ENCODE measurements around the gene SEC14L5. TPM values are rescaled to one million over a fixed set of nuclear protein-coding genes. Genes with fewer than 3 reads are reported as not detected.

The SEC14L5 gene
- total RNA-seq, 2 donors from 2014 or later: 0.26 TPM; not detected in 1

DNA sequence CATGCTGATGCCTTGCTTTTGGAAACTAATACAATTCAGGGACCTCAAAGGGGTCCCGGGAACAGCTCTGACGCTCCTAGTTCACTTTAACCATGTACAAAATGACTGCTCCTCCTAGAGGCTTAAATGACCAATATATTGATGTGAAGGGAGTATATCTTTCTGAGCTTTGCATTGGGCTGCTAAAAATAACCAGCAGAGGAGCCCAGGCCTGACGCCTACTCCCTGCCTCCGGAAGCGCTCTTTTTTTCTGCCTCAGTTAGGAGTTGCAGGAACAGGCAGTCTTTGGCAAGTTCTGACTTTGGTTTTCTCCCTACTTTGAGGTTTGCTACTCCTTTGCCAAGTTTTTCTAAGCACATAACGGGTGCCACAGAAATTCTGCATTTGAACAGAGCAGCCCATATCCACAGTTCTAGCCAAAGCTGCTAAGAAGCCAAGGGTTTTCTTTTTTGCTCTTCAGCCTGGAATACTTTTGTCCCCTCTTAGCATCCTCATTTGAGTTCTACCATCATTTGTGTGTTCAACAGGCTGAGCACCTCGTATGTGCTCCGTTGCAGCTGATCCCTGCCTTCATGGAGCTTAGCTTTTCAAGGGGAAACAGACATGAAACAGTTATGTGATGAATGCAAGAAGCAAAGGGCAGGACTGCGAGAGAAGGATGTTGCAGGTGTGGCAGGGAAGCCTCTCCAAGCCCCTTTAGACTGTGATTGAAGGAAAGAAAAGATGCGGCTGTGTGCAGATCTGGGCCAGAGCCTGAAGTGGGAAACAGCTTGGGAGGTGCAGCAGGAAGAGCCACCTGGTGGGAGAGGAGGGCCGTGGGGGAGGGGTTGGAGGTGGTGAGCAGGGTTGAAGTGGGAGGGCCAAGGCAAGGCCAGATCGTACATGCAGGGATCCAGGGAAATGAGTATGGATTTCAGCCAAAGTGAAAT is 78.4 kb downstream of the SEC14L5 start:
- TF ChIP-seq, protein P1, sequence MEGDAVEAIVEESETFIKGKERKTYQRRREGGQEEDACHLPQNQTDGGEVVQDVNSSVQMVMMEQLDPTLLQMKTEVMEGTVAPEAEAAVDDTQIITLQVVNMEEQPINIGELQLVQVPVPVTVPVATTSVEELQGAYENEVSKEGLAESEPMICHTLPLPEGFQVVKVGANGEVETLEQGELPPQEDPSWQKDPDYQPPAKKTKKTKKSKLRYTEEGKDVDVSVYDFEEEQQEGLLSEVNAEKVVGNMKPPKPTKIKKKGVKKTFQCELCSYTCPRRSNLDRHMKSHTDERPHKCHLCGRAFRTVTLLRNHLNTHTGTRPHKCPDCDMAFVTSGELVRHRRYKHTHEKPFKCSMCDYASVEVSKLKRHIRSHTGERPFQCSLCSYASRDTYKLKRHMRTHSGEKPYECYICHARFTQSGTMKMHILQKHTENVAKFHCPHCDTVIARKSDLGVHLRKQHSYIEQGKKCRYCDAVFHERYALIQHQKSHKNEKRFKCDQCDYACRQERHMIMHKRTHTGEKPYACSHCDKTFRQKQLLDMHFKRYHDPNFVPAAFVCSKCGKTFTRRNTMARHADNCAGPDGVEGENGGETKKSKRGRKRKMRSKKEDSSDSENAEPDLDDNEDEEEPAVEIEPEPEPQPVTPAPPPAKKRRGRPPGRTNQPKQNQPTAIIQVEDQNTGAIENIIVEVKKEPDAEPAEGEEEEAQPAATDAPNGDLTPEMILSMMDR (IDR thresholded peaks at IDR 0.05): no peak
- no peak for TF ChIP-seq POLR2A (IDR thresholded peaks at IDR 0.05)
- Histone ChIP-seq H3K27ac (peak overlapping the region in 3 of 4 donors; percentile 77 to 84 (median 80)), H3K27me3 (no peaks in the 10 kb centered on the region), H3K4me1 (peaks cover 39% of the 10 kb centered on the region), H3K36me3 (replicated peaks in 1 of 2; ENCODE audit: insufficient read depth in 1 of 2, low read depth in 2 of 2) (no peaks in the 10 kb centered on the region), H3K4me3 (no peak overlapping the region), H3K9me3 (no peaks in the 10 kb centered on the region)
- peak in 2 of 4 donors; percentile 10 to 24 for DNase-seq
- whole genome bisulfite sequencing, 2 donors: 50 to 52% methylated on average over 12 of the region's 12 CpGs
- intact Hi-C loops (cut with DNase I): no loop called here
- ATAC-seq: no peak

DNA sequence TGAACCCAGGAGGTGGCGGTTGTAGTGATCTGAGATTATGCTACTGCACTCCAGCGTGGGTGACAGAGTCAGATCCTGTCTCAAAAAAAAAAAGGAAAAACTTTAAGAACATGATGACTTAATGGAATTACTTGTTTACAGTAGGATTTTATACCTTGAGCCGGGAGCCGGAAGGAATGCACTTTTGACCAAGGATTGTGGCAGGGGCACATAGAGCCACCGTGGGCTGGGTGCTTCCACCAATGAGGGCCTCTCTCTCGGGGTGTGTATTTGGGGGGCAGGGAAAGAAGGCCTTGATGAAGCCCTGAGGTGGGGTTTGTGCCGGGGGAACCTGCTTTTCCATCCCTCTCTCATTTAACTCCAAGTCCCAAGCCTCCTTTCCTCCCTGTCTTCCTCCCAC is 82.3 kb downstream of the SEC14L5 start:
- TF ChIP-seq, protein P1 (IDR thresholded peaks at IDR 0.05): no peak
- no peak for TF ChIP-seq POLR2A (IDR thresholded peaks at IDR 0.05)
- no peak overlapping the region for H3K27ac ChIP-seq
- WGBS, 2 donors: 62 to 78% methylated on average over 7 of the region's 7 CpGs
- peaks cover 17% of the 10 kb centered on the region for H3K4me1 ChIP-seq
- no peak overlapping the region for H3K4me3 ChIP-seq
- H3K9me3 ChIP-seq: no peaks in the 10 kb centered on the region
- ATAC-seq: no peak
- no peaks in the 10 kb centered on the region for H3K27me3 ChIP-seq
- H3K36me3 ChIP-seq (replicated peaks in 1 of 2; ENCODE audit: insufficient read depth in 1 of 2, low read depth in 2 of 2): no peaks in the 10 kb centered on the region
- DNase-seq: no peak
- intact Hi-C loops (cut with DNase I): no loop called here

DNA sequence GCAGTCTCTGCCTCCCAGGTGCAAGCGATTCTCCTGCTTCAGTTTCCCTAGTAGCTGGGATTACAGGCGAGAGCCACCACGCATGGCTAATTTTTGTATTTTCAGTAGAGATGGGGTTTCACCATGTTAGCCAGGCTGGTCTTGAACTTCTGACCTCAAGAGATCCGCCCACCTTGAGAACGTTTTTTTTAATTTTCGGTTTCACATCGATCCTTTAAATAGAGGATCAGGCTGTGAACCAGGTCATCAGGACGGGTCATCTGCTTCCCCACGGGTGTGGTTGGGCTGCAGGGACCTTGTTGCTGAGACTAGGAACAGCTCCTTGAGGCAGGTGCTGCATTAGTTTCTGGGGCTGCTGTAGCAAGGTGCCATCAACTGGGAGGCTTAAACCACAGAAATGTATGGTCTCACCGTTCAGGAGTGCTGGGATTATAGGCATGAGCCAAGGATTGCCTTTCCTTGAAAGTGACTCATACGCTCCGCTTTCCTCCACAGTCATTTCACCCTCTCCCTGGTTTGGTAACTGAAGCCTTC is 83.5 kb downstream of the SEC14L5 start:
- DNase-seq (no peak), ATAC-seq (no peak)
- no peak overlapping the region for H3K4me3 ChIP-seq
- no peak for TF ChIP-seq POLR2A (IDR thresholded peaks at IDR 0.05)
- TF ChIP-seq, protein P1 (IDR thresholded peaks at IDR 0.05): no peak
- intact Hi-C loops (cut with DNase I): no loop called here
- WGBS, 2 donors: 72 to 75% methylated on average over 12 of the region's 12 CpGs
- no peaks in the 10 kb centered on the region for H3K36me3 ChIP-seq (replicated peaks in 1 of 2; ENCODE audit: insufficient read depth in 1 of 2, low read depth in 2 of 2)
- H3K27me3 ChIP-seq: no peaks in the 10 kb centered on the region
- peaks cover 6% of the 10 kb centered on the region for H3K4me1 ChIP-seq
- no peak overlapping the region for H3K27ac ChIP-seq
- no peaks in the 10 kb centered on the region for H3K9me3 ChIP-seq

DNA sequence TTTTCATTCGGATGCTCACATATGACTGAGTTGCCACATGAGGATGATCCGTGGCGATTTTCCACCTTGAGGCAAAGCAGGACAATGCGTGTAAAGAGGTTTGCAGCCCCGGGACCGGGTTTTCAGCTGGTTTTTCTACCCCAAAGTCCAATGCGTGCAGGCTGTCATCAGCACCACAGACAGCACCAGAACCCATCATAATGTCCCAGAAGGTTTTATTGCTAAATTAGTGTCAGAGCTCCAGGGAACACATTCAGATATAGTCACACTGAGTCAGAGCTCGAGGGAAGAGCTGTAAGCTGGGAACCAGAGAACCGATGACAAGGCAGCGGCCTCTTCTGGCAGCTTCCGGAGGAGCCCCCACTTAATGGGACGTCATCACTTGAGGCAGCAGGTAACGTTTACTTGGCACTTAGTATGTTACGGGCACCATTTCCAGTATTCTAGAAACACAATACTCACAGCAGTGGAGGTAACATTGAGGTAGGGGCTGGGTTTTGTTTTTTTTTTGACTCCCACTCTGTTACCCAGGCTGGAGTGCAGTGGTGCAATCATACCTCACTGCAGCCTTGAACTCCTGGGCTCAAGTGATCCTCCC is 84.5 kb downstream of the SEC14L5 start:
- TF ChIP-seq POLR2A (IDR thresholded peaks at IDR 0.05): no peak
- TF ChIP-seq, protein P1 (IDR thresholded peaks at IDR 0.05): no peak
- Histone ChIP-seq H3K36me3 (replicated peaks in 1 of 2; ENCODE audit: insufficient read depth in 1 of 2, low read depth in 2 of 2) (no peaks in the 10 kb centered on the region), H3K9me3 (no peaks in the 10 kb centered on the region), H3K4me3 (no peak overlapping the region), H3K27me3 (no peaks in the 10 kb centered on the region), H3K27ac (no peak overlapping the region), H3K4me1 (no peaks in the 10 kb centered on the region)
- ATAC-seq (no peak), DNase-seq (no peak)
- intact Hi-C loops (cut with DNase I): no loop called here
- 63 to 69% methylated on average over 11 to 14 of the region's 14 CpGs for WGBS, 2 donors
